Vagina (tissue), 2 donors: ENCODE data around the gene GJC1. TPM values are rescaled to one million over a fixed set of nuclear protein-coding genes. Genes with fewer than 3 reads are reported as not detected.

ENCODE experiments used
- DNase-seq, 2 donors: peaks; one replicate each; pipeline ENCODE4 v3.0.0-alpha.2; 2017; ENCODE audit errors: extremely low spot score in 2 of 2
- H3K27ac ChIP-seq: fragments of 200-600 bp; sonication (generic); one replicate; pipeline ENCODE4 v1.5.1; 2019
- H3K27me3 ChIP-seq: fragments of 200-600 bp; sonication (generic); one replicate; pipeline ENCODE4 v1.5.1; 2019
- H3K36me3 ChIP-seq, 2 donors: fragments of 200-600 bp; sonication (generic); one replicate each; pipeline ENCODE4 v1.5.1; 2017 to 2019
- H3K4me1 ChIP-seq: fragments of 200-600 bp; sonication (generic); one replicate; pipeline ENCODE4 v1.5.1; 2019
- H3K4me3 ChIP-seq, 2 donors: fragments of 200-600 bp; sonication (generic); 1 replicate in 1 of 2; 2 replicates in 1 of 2; pipeline ENCODE4 v1.5.1; 2016 to 2019
- H3K9me3 ChIP-seq: fragments of 200-600 bp; sonication (generic); one replicate; pipeline ENCODE4 v1.5.1; 2019
- CTCF ChIP-seq, 3 experiments: fragments of 450-650 bp in 2 of 3; fragments of 200-600 bp in 1 of 3; sonication (generic) in 1 of 3; IDR thresholded peaks; one replicate each; pipeline ENCODE4 v1.5.1; 2017 to 2019; ENCODE audit warnings: antibody characterized with exemption in 3 of 3, mild to moderate bottlenecking in 2 of 3, moderate library complexity in 2 of 3
- POLR2A ChIP-seq, 2 donors: fragments of 450-650 bp; IDR thresholded peaks; one replicate each; pipeline ENCODE4 v1.6.1; 2017; ENCODE audit warnings: antibody characterized with exemption in 2 of 2, mild to moderate bottlenecking in 2 of 2, moderate library complexity in 2 of 2
- POLR2AphosphoS5 ChIP-seq, 2 donors: sonication (generic); formaldehyde crosslinking; IDR thresholded peaks; one replicate each; pipeline ENCODE4 v1.9.0; 2017; ENCODE audit warnings: antibody characterized with exemption in 2 of 2, mild to moderate bottlenecking in 2 of 2, low read depth in 1 of 2; ENCODE audit not compliant: insufficient read depth in 1 of 2
- intact Hi-C: fragments of 100-400 bp; cut with DNase I; formaldehyde crosslinking; loops from one replicate; pipeline ENCODE4 v1.15.1; 2023
- total RNA-seq: library from RNA; depleted of rRNA; stranded (reverse); fragments of >200 nt; gene quantifications from one replicate; pipeline ENCODE4 v1.2.3, GENCODE V29; 2016

Gene GJC1
- total RNA-seq, 1 donor from 2014 or later = 10.1 TPM

GRCh38 chr17:44777394-44778348 lies 52.4 kb downstream of the GJC1 start:
- Histone ChIP-seq H3K27me3 (no peaks in the 10 kb centered on the region), H3K27ac (no peak overlapping the region), H3K36me3 (no peaks in the 10 kb centered on the region), H3K4me3 (no peak overlapping the region), H3K9me3 (no peaks in the 10 kb centered on the region), H3K4me1 (peaks cover 33% of the 10 kb centered on the region)
- TF ChIP-seq CTCF (IDR thresholded peaks at IDR 0.05) = no peak
- TF ChIP-seq POLR2A (IDR thresholded peaks at IDR 0.05) = no peak
- no peak for TF ChIP-seq POLR2AphosphoS5 (IDR thresholded peaks at IDR 0.05; ENCODE audit: insufficient read depth in 1 of 2, low read depth in 1 of 2)
- intact Hi-C loops = loop anchor here (5.0 kb wide), 2 partner anchors 90 to 245 kb away; no protein-coding TSS in a partner anchor
- DNase-seq = no peak

GRCh38 chr17:44776628-44777393 lies 53.3 kb downstream of the GJC1 start:
- H3K27ac ChIP-seq = no peak overlapping the region

GRCh38 chr17:44775838-44776621 lies 54.1 kb downstream of the GJC1 start:
- peak overlapping the region; percentile 60 for H3K27ac ChIP-seq
- no peaks in the 10 kb centered on the region for H3K9me3 ChIP-seq
- no peak for DNase-seq
- no peaks in the 10 kb centered on the region for H3K36me3 ChIP-seq
- H3K4me1 ChIP-seq = peaks cover 19% of the 10 kb centered on the region
- peak overlapping the region; percentile 54 to 68 for H3K4me3 ChIP-seq
- intact Hi-C loops = loop anchor here (5.0 kb wide), 2 partner anchors 91 to 246 kb away; no protein-coding TSS in a partner anchor
- peak in 1 of 2 donors; percentile 73 for TF ChIP-seq POLR2AphosphoS5 (IDR thresholded peaks at IDR 0.05; ENCODE audit: insufficient read depth in 1 of 2, low read depth in 1 of 2)
- TF ChIP-seq POLR2A (IDR thresholded peaks at IDR 0.05) = no peak
- no peaks in the 10 kb centered on the region for H3K27me3 ChIP-seq

More at GRCh38 chr17:44776628-44777393, 53.3 kb downstream of the GJC1 start:
- H3K4me1 ChIP-seq = peaks cover 27% of the 10 kb centered on the region
- no peaks in the 10 kb centered on the region for H3K36me3 ChIP-seq
- no peak overlapping the region for H3K4me3 ChIP-seq
- no peak for TF ChIP-seq POLR2AphosphoS5 (IDR thresholded peaks at IDR 0.05; ENCODE audit: insufficient read depth in 1 of 2, low read depth in 1 of 2)
- no peak for TF ChIP-seq CTCF (IDR thresholded peaks at IDR 0.05)
- TF ChIP-seq POLR2A (IDR thresholded peaks at IDR 0.05) = no peak
- intact Hi-C loops = loop anchor here (5.0 kb wide), 2 partner anchors 90 to 245 kb away; no protein-coding TSS in a partner anchor
- H3K27me3 ChIP-seq = no peaks in the 10 kb centered on the region
- no peak for DNase-seq
- no peaks in the 10 kb centered on the region for H3K9me3 ChIP-seq

- peak in 1 of 2 donors; percentile 94 for DNase-seq
- H3K27me3 ChIP-seq = no peaks in the 10 kb centered on the region
- TF ChIP-seq POLR2A (IDR thresholded peaks at IDR 0.05) (no peak), POLR2AphosphoS5 (IDR thresholded peaks at IDR 0.05; ENCODE audit: insufficient read depth in 1 of 2, low read depth in 1 of 2) (peak in 1 of 2 donors; percentile 40), CTCF (IDR thresholded peaks at IDR 0.05) (peak in 1 of 3 experiments; percentile 7)
- no peaks in the 10 kb centered on the region for H3K9me3 ChIP-seq
- peak overlapping the region; percentile 54 to 68 for H3K4me3 ChIP-seq
- peaks cover 18% of the 10 kb centered on the region for H3K4me1 ChIP-seq
- no peak overlapping the region for H3K27ac ChIP-seq
- no peaks in the 10 kb centered on the region for H3K36me3 ChIP-seq
- intact Hi-C loops = loop anchor here (5.0 kb wide), 2 partner anchors 92 to 247 kb away; no protein-coding TSS in a partner anchor
These were observed 54.8 kb downstream of the GJC1 start for GRCh38 chr17:44775136-44775837.
